Left forelimb (tissue), 1 donor: ENCODE data around the gene PSMC5.
A peak's percentile ranks its signal among the peaks of the same experiment; 100 is the strongest.
"Not testable (repeated sequence)": the region's sequence is repeated elsewhere in the genome, so short reads cannot be mapped to it uniquely, and the experiment has no call there.

Experiments used
- DNase-seq: peaks from one replicate; pipeline ENCODE4 v3.0.0-alpha.2; 2018; ENCODE audit warnings: low spot score

PSMC5 gene

GRCh38 chr17:63827002-63827800 is at the start of gene PSMC5, which contains the start of gene FTSJ3:
PSMC5 (plus strand) TSS chr17:63827431; CDS start chr17:63827491, 60 bp downstream.
FTSJ3 (minus strand) TSS chr17:63827663; CDS start chr17:63826902, 761 bp downstream.
- DNase-seq = peak; percentile 98

GRCh38 chr17:63780507-63780906 is 46.7 kb upstream of the PSMC5 start:
- no peak for DNase-seq

GRCh38 chr17:63780928-63781327 is 46.3 kb upstream of the PSMC5 start:
- DNase-seq = no peak

GRCh38 chr17:63783522-63783921 is 43.7 kb upstream of the PSMC5 start:
- no peak for DNase-seq

- no peak for DNase-seq
Observed at GRCh38 chr17:63785556-63785955, 41.7 kb upstream of the PSMC5 start.

- no peak for DNase-seq
Observed at GRCh38 chr17:63786117-63786516, 41.1 kb upstream of the PSMC5 start.

- no peak for DNase-seq
Observed at GRCh38 chr17:63786971-63787711, 40.1 kb upstream of the PSMC5 start.

- no peak for DNase-seq
Observed at GRCh38 chr17:63790057-63790456, 37.2 kb upstream of the PSMC5 start.

- DNase-seq = no peak
Observed at GRCh38 chr17:63792055-63792729, 35.0 kb upstream of the PSMC5 start.

GRCh38 chr17:63796375-63796774 is 30.9 kb upstream of the PSMC5 start:
- DNase-seq = not testable (repeated sequence)

- DNase-seq = no peak
Observed at GRCh38 chr17:63798572-63799106, 28.6 kb upstream of the PSMC5 start.

GRCh38 chr17:63800783-63801182 is 26.4 kb upstream of the PSMC5 start:
- DNase-seq = no peak

GRCh38 chr17:63804328-63804727 is 22.9 kb upstream of the PSMC5 start:
- no peak for DNase-seq

GRCh38 chr17:63805591-63805990 is 21.6 kb upstream of the PSMC5 start:
- DNase-seq = no peak

GRCh38 chr17:63809970-63810369 is 17.3 kb upstream of the PSMC5 start:
- DNase-seq = no peak

- DNase-seq = no peak
Observed at GRCh38 chr17:63816123-63816522, 11.1 kb upstream of the PSMC5 start.

GRCh38 chr17:63816669-63817068 is 10.6 kb upstream of the PSMC5 start:
- DNase-seq = no peak

GRCh38 chr17:63817736-63818385 is 9.4 kb upstream of the PSMC5 start:
- no peak for DNase-seq

- no peak for DNase-seq
Observed at GRCh38 chr17:63819131-63819530, 8.1 kb upstream of the PSMC5 start.

- DNase-seq = no peak
Observed at GRCh38 chr17:63819585-63820537, 7.4 kb upstream of the PSMC5 start.
